DOHH2 (cell line): ENCODE results near the gene AP3D1.

Experiments
- H3F3A ChIP-seq: fragments of 200-600 bp; sonication (generic), shearing (Covaris generic); 2 replicates; pipeline ENCODE4 v1.6.0; 2016; ENCODE audit warnings: antibody characterized with exemption, mild to moderate bottlenecking; ENCODE audit not compliant: control insufficient read depth, insufficient read depth
- H3K27ac ChIP-seq: fragments of 200-600 bp; sonication (generic); 2 replicates; pipeline ENCODE4 v1.5.1; 2014; ENCODE audit warnings: low read depth, mild to moderate bottlenecking, low read length, moderate library complexity
- H3K27me3 ChIP-seq: fragments of 200-600 bp; sonication (generic); 2 replicates; pipeline ENCODE4 v1.6.1; 2014; ENCODE audit warnings: mild to moderate bottlenecking, low read length, mixed read lengths; ENCODE audit not compliant: control insufficient read depth
- H3K36me3 ChIP-seq: fragments of 200-600 bp; sonication (generic); 2 replicates; pipeline ENCODE4 v1.6.1; 2014; ENCODE audit warnings: mild to moderate bottlenecking, low read length, moderate library complexity, mixed read lengths; ENCODE audit not compliant: control insufficient read depth
- H3K4me1 ChIP-seq: fragments of 200-600 bp; sonication (generic); 2 replicates; pipeline ENCODE4 v1.6.1; 2014; ENCODE audit warnings: mild to moderate bottlenecking, low read length, mixed read lengths; ENCODE audit not compliant: control insufficient read depth
- H3K4me2 ChIP-seq: fragments of 200-600 bp; sonication (generic); 2 replicates; pipeline ENCODE4 v1.6.0; 2014; ENCODE audit warnings: mild to moderate bottlenecking, low read length, moderate library complexity
- H3K4me3 ChIP-seq: fragments of 200-600 bp; sonication (generic); 2 replicates; pipeline ENCODE4 v1.5.1; 2014; ENCODE audit warnings: mild to moderate bottlenecking, low read length, mixed read lengths
- H3K79me2 ChIP-seq: fragments of 200-600 bp; sonication (generic); 2 replicates; pipeline ENCODE4 v1.6.1; 2014; ENCODE audit warnings: mild to moderate bottlenecking, low read length, mixed read lengths; ENCODE audit not compliant: control insufficient read depth
- H3K9me2 ChIP-seq: fragments of 200-600 bp; sonication (generic); replicated peaks from 2 replicates; pipeline ENCODE4 v1.6.1; 2014; ENCODE audit warnings: mild to moderate bottlenecking, low read length, mixed read lengths; ENCODE audit not compliant: control insufficient read depth
- H3K9me3 ChIP-seq: fragments of 200-600 bp; sonication (generic); 2 replicates; pipeline ENCODE4 v1.6.1; 2014; ENCODE audit warnings: antibody characterized with exemption, low read length, mixed read lengths; ENCODE audit not compliant: control insufficient read depth, insufficient read depth
- H4K20me1 ChIP-seq: fragments of 200-600 bp; sonication (generic); 2 replicates; pipeline ENCODE4 v1.6.0; 2014; ENCODE audit warnings: low read depth, mild to moderate bottlenecking, antibody characterized with exemption, low read length, moderate library complexity; ENCODE audit not compliant: control insufficient read depth, insufficient read depth
- CTCF ChIP-seq: fragments of 200-600 bp; sonication (generic); IDR thresholded peaks from one replicate; pipeline ENCODE4 v1.5.1; 2014; ENCODE audit warnings: antibody characterized with exemption, mild to moderate bottlenecking, low read depth, low read length; ENCODE audit not compliant: poor library complexity, severe bottlenecking
- EZH2phosphoT487 ChIP-seq: fragments of 200-600 bp; sonication (generic); IDR thresholded peaks from 2 replicates; pipeline ENCODE4 v1.6.1; 2017; ENCODE audit warnings: borderline replicate concordance, mild to moderate bottlenecking, antibody characterized with exemption, low read length, moderate library complexity, mixed read lengths

AP3D1 gene

DNA sequence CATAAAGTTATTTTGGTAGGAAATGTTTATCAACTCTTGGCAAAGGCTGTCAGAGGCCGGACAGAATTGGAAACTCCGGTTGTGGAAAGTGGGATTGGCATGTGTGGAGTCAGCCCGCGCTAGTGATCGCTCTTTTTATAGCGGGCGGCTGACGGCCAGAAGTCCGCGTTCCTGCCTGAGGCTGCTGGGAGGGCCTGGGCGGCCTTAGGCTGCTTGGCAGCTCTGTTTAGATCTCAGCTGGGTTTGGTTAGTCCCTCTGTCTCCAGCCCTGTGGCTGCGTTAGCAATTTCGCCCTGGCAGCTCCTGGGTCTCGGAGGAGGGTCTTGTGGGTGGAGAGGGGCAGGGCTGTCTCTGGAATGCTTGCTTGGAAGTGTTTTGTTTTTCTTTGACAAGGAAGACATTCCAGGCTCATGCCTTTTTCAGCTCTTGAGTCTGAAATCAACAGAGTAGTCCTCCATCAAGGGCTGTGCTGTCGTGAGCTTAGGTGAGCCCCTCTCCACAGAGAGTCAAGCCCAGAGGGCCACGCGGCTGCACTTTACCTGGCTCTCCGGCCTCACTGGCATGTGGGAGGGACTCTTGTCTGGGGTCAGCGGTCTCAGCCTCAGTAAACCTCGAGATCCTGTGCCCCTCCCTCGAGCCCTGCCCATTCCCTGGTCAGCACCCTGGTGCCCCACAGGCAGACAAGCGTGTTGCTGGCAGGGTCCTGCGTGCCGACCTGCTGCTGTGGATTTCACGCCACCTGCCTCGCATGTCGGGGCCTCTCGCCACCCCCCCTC lies 34.9 kb upstream of the AP3D1 start:
- H3K4me3 ChIP-seq, result no peak overlapping the region
- no peaks in the 10 kb centered on the region for H3K9me2 ChIP-seq
- peaks cover 3% of the 10 kb centered on the region; the same call in 1 of the 2 replicates for H3K9me3 ChIP-seq
- no peak overlapping the region for H3K27ac ChIP-seq
- H4K20me1 ChIP-seq, result no peaks in the 10 kb centered on the region
- no peaks in the 10 kb centered on the region for H3K27me3 ChIP-seq
- peaks cover 32% of the 10 kb centered on the region for H3K4me1 ChIP-seq
- no peak overlapping the region for H3K4me2 ChIP-seq
- peaks cover 12% of the 10 kb centered on the region for H3F3A ChIP-seq
- peaks cover 93% of the 10 kb centered on the region for H3K79me2 ChIP-seq
- peaks cover 78% of the 10 kb centered on the region for H3K36me3 ChIP-seq
- TF ChIP-seq CTCF, result no peak
- TF ChIP-seq EZH2phosphoT487, result no peak

DNA sequence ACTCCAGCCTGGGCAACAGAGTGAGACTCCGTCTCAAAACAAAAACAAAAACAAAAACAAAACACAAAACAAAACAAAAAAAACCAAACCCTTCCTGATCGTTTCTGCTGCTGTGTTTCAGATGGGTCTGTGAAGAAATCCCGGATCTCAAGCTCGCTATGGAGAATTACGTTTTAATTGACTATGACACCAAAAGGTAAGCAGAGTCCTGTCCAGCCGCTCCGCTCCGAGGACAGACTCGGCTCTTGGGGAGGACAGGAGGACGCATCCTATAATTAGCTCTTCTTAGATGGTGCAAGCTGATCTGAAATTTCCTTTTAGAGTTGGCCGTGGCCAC lies 34.3 kb upstream of the AP3D1 start:
- H3K36me3 ChIP-seq, result peaks cover 77% of the 10 kb centered on the region
- peaks cover 32% of the 10 kb centered on the region for H3K4me1 ChIP-seq
- H3K79me2 ChIP-seq, result peaks cover 93% of the 10 kb centered on the region

DNA sequence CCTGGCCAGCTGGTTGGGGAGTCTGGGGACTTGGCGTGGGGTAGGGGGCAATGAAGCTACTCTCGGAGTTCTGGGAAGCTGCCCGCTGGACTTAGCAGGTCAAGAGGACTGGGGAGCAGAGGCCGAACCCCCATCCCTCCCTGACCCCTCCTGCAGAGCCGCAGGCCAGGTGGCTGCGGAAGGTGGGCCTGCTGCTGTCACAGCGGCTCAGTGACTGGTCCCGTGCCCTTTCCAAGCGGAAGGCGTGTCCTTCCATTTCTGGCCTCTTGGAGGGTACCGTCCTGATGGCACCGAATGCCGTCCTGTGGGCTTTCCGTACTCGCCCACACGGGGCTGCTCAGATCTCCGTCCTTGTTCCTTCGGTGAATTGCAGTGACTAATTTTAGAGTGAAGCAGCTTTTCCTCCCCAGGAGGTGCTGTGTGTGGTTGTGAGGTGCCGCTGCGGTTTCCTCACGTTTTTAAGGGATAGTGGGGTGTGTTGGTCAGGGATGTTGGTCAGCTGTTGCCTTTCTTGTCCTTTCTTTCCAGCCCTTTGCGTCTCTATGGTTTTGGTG lies 33.1 kb upstream of the AP3D1 start:
- no peaks in the 10 kb centered on the region for H3K27me3 ChIP-seq
- peaks cover 76% of the 10 kb centered on the region for H3K36me3 ChIP-seq
- H3K4me1 ChIP-seq, result peaks cover 32% of the 10 kb centered on the region
- H3K4me3 ChIP-seq, result no peak overlapping the region
- H3F3A ChIP-seq, result peaks cover 12% of the 10 kb centered on the region
- H3K4me2 ChIP-seq, result no peak overlapping the region
- no peaks in the 10 kb centered on the region for H4K20me1 ChIP-seq
- H3K79me2 ChIP-seq, result peaks cover 93% of the 10 kb centered on the region
- TF ChIP-seq EZH2phosphoT487 (no peak), CTCF (no peak)
- no peaks in the 10 kb centered on the region for H3K9me2 ChIP-seq
- peaks cover 3% of the 10 kb centered on the region; the same call in 1 of the 2 replicates for H3K9me3 ChIP-seq
- no peak overlapping the region for H3K27ac ChIP-seq

More for the DNA sequence above, 34.3 kb upstream of the AP3D1 start:
- Histone ChIP-seq H3K27ac (no peak overlapping the region), H3K4me3 (no peak overlapping the region), H3K9me2 (no peaks in the 10 kb centered on the region), H3K4me2 (no peak overlapping the region), H4K20me1 (no peaks in the 10 kb centered on the region), H3K9me3 (peaks cover 3% of the 10 kb centered on the region; the same call in 1 of the 2 replicates), H3F3A (peaks cover 12% of the 10 kb centered on the region), H3K27me3 (no peaks in the 10 kb centered on the region)
- TF ChIP-seq CTCF (no peak), EZH2phosphoT487 (no peak)
